Breast epithelium (tissue), 3 donors: ENCODE results near the gene POLR1B.

Source experiments
- POLR2AphosphoS5 ChIP-seq, 3 donors: sonication (generic); formaldehyde crosslinking; IDR thresholded peaks; one replicate each; pipeline ENCODE4 v1.6.1; 2017; ENCODE audit warnings: antibody characterized with exemption in 3 of 3
- TF ChIP-seq, protein P1 (sequence below), 3 donors: fragments of 450-650 bp; IDR thresholded peaks; one replicate each; pipeline ENCODE4 v1.5.1; 2016 to 2017; ENCODE audit warnings: antibody characterized with exemption in 3 of 3, mild to moderate bottlenecking in 3 of 3, moderate library complexity in 3 of 3

- TF ChIP-seq, protein P1, sequence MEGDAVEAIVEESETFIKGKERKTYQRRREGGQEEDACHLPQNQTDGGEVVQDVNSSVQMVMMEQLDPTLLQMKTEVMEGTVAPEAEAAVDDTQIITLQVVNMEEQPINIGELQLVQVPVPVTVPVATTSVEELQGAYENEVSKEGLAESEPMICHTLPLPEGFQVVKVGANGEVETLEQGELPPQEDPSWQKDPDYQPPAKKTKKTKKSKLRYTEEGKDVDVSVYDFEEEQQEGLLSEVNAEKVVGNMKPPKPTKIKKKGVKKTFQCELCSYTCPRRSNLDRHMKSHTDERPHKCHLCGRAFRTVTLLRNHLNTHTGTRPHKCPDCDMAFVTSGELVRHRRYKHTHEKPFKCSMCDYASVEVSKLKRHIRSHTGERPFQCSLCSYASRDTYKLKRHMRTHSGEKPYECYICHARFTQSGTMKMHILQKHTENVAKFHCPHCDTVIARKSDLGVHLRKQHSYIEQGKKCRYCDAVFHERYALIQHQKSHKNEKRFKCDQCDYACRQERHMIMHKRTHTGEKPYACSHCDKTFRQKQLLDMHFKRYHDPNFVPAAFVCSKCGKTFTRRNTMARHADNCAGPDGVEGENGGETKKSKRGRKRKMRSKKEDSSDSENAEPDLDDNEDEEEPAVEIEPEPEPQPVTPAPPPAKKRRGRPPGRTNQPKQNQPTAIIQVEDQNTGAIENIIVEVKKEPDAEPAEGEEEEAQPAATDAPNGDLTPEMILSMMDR (IDR thresholded peaks at IDR 0.05): no peak
- no peak for TF ChIP-seq POLR2AphosphoS5 (IDR thresholded peaks at IDR 0.05)
These were observed 23.5 kb upstream of the POLR1B start for GRCh38 chr2:112518807-112519206.
